ENCODE results near the gene TRIM13. TPM values are rescaled to one million over a fixed set of nuclear protein-coding genes. Genes with fewer than 3 reads are reported as not detected.
"Not testable (repeated sequence)": the region's sequence is repeated elsewhere in the genome, so short reads cannot be mapped to it uniquely, and the experiment has no call there.

Gene TRIM13
- total RNA-seq, 2 donors from 2014 or later: 19.5 to 19.6 TPM

DNA sequence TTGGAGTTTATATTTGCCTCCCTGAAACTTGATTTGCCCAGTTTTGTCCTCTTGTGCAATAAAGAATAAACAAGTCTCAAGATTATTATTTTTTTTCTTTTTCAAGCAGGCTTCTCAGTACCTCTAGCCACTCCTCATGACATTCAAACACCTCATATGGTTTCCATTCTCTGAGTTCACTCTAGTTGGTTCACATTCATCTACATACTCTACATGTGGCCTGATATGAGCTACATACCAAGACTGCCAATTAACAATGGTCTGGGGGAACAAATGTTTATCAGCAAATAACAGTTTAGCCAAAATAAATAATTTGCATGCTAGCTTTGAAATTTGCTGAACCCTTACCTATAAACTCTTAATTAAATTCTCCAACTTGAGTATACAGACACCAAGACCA is 40.9 kb downstream of the TRIM13 start:
- ATAC-seq: no peak
- intact Hi-C loops (cut with DNase I): no loop called here
- DNase-seq: no peak

DNA sequence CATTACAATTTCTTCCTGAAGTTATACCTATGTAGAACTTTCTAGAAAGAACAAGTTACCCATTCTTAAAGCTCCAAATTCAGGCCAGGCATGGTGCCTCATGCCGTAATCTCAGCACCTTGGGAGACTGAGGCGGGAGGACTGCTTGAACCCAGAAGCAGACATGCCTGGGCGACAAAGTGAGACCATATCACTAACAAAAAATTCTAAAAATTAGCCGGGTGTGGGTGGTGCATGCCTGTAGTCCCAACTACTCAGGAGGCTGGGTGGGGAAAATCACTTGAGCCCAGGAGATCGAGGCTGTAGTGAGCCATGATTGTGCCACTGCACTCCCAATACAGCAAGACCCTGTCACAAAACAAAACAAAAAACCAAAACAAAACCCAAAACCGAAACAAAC is 41.4 kb downstream of the TRIM13 start:
- DNase-seq: no peak
- intact Hi-C loops (cut with DNase I): no loop called here
- no peak for ATAC-seq

GRCh38 chr13:50052478-50052877 is 55.6 kb downstream of the TRIM13 start:
- DNase-seq (no peak), ATAC-seq (no peak)
- intact Hi-C loops (cut with DNase I): no loop called here

GRCh38 chr13:50053844-50054243 is 57.0 kb downstream of the TRIM13 start:
- no peak for DNase-seq
- intact Hi-C loops (cut with DNase I): no loop called here
- ATAC-seq: no peak

DNA sequence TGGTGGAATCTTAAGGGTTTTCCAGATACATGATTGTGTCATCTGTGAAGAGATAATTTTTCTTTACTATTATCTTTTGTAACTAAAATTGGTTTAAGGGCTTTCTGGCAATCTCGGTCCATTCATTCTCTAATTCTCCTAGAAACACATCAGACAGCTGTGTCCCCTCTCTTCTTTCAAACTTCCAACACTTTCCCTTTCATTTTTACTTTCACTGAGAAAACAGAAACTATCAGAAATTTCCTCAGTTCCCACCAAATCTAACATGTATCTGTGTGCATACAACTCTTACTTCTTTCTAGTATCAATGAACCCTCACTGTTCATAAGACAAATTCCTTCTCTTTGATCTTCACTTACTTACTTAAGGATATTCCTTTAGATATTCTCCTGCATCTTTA is 58.6 kb downstream of the TRIM13 start:
- ATAC-seq: no peak
- intact Hi-C loops (cut with DNase I): no loop called here
- DNase-seq: no peak

DNA sequence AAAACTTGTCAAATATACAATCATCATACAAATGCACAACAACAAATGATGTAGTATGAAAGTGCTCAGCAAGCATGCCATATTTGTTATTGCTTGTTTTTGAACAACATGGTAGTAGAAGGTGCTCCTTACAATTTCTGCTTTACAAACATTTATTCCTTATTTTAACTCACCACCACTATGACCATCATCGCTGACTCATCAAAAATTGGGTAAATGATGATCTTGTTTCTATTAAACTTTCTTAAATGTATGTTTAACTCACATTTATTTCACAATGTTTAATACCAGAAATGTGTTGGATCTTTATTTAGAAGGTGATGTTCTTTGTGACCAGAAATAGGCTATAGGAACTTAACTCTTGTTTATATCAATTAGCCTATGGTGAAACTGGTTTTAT is 63.9 kb downstream of the TRIM13 start:
- intact Hi-C loops (cut with DNase I): no loop called here
- ATAC-seq (no peak), DNase-seq (no peak)

DNA sequence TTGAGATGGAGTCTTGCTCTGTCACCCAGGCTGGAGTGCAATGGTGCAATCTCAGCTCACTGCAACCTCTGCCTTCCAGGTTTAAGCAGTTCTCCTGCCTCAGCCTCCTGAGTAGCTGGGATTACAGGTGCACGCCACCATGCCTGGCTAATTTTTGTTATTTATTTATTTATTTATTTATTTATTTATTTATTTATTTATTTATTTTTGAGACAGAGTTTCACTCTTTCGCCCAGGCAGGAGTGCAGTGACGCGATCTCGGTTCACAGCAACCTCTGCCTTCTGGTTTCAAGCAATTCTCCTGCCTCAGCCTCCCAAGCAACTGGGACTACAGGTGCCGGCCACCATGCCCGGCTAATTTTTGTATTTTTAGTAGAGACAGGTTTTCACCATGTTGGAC is 65.5 kb downstream of the TRIM13 start:
- intact Hi-C loops (cut with DNase I): not testable (repeated sequence)

DNA sequence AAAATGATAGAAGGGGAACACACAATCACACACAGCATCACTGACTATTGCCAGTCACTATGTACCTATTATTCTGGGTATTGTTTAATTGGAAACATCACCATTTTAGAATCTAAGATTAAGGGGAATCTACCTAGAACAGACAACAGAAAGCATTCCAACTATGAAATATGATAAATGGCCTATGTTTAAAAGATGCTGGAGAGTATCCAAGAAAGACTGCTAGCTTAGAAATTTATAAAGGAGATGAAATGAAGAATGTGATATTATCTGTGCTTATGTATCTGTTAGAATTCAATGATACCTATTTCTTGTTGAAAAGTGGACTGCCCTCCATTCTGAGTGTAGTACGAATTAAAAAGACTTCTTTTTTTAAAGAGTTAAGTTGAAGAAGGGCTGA is 68.9 kb downstream of the TRIM13 start:
- ATAC-seq (no peak), DNase-seq (no peak)
- intact Hi-C loops (cut with DNase I): no loop called here

More for the DNA sequence above, 65.5 kb downstream of the TRIM13 start:
- not testable (repeated sequence) for ATAC-seq, DNase-seq

Small RNA genes lying within 50 kb of the gene (microRNA-seq; reads per million reads assigned to microRNA genes)
- gene MIR15A: 964 to 1,027 reads per million in 2 donors
- gene MIR16-1: 742 to 1,992 reads per million in 2 donors
- gene MIR3613: 19.9 to 94.1 reads per million in 2 donors

Other genes starting within 250 kb of the TRIM13 start
- gene KPNA3, start 204.4 kb upstream of the TRIM13 start, total RNA-seq: 10 to 100 TPM; 39.3 to 44.9 TPM
- gene SPRYD7, start 60.7 kb upstream of the TRIM13 start, total RNA-seq: 10 to 100 TPM in 1 of 2 donors, 1 to 10 TPM in 1; 8.6 to 11.7 TPM
- under 1 TPM in 1 of 2 donors, not detected in 1; 0.55 TPM for gene KCNRG, start 18.4 kb downstream of the TRIM13 start, total RNA-seq

Measured in left cardiac atrium (tissue), 4 donors.